CD4-positive, alpha-beta T cell (primary cell): ENCODE results near the gene GPA33. TPM values are rescaled to one million over a fixed set of nuclear protein-coding genes. Genes with fewer than 3 reads are reported as not detected.
A peak's percentile ranks its signal among the peaks of the same experiment; 100 is the strongest.

ENCODE experiments used
- ATAC-seq: fragments of 200-7000 bp; cut with Tn5 transposase; one replicate; pipeline ENCODE4 v1.10.0; 2022; ENCODE audit warnings: mild to moderate bottlenecking; ENCODE audit not compliant: poor library complexity
- CTCF ChIA-PET: fragments of 350-600 bp; sonication (Branson Sonifier 250); formaldehyde crosslinking; loops from one replicate; lab custom pipeline; 2021; ENCODE audit warnings: antibody characterized with exemption, inconsistent platforms; lab: Charles Lee
- POLR2A ChIA-PET: fragments of 350-600 bp; sonication (Branson Sonifier 250); formaldehyde crosslinking; loops from one replicate; lab custom pipeline; 2021; ENCODE audit warnings: antibody characterized with exemption, inconsistent platforms; lab: Charles Lee
- DNase-seq, 14 experiments: peaks; one replicate each; pipeline ENCODE4 v3.0.0-alpha.2; 2013 to 2020; ENCODE audit warnings: mixed read lengths in 2 of 14
- H3K27ac ChIP-seq, 2 donors: one replicate each; pipeline versions ENCODE4 v1.5.1 to v1.7.0; 2013; ENCODE audit warnings: low read length in 2 of 2, low read depth in 1 of 2, mild to moderate bottlenecking in 1 of 2
- H3K27me3 ChIP-seq, 2 experiments: 1 replicate in 1 of 2; 2 replicates in 1 of 2; pipeline versions ENCODE4 v1.6.1 to v1.7.0; 2013; ENCODE audit warnings: low read length in 2 of 2, control low read depth in 1 of 2, mild to moderate bottlenecking in 1 of 2, moderate library complexity in 1 of 2; ENCODE audit not compliant: insufficient read depth in 2 of 2, control insufficient read depth in 1 of 2
- H3K36me3 ChIP-seq: one replicate; pipeline ENCODE4 v1.6.1; 2013; ENCODE audit warnings: low read length, control low read depth; ENCODE audit not compliant: insufficient read depth
- H3K4me1 ChIP-seq: one replicate; pipeline ENCODE4 v1.6.1; 2013; ENCODE audit warnings: low read length, control low read depth; ENCODE audit not compliant: insufficient read depth
- H3K4me3 ChIP-seq: one replicate; pipeline ENCODE4 v1.5.1; 2013; ENCODE audit warnings: mild to moderate bottlenecking, low read length, moderate library complexity
- H3K9me3 ChIP-seq, 2 experiments: 1 replicate in 1 of 2; 2 replicates in 1 of 2; pipeline versions ENCODE4 v1.6.1 to v1.7.0; 2013; ENCODE audit warnings: low read length in 2 of 2, mild to moderate bottlenecking in 2 of 2, control low read depth in 1 of 2, moderate library complexity in 1 of 2; ENCODE audit not compliant: control insufficient read depth in 1 of 2, insufficient read depth in 1 of 2
- H3K27ac Mint-ChIP-seq: one replicate; pipeline ENCODE4 v1.8.0; 2020; ENCODE audit warnings: mixed read lengths
- H3K27me3 Mint-ChIP-seq: one replicate; pipeline ENCODE4 v1.8.0; 2021; ENCODE audit warnings: mixed read lengths
- H3K36me3 Mint-ChIP-seq: one replicate; pipeline ENCODE4 v1.8.0; 2021; ENCODE audit warnings: low read depth, mixed read lengths
- H3K4me1 Mint-ChIP-seq: one replicate; pipeline ENCODE4 v1.8.0; 2021; ENCODE audit warnings: low read depth, mixed read lengths
- H3K4me3 Mint-ChIP-seq: one replicate; pipeline ENCODE4 v1.8.0; 2020; ENCODE audit warnings: mild to moderate bottlenecking, mixed read lengths
- H3K9me3 Mint-ChIP-seq: one replicate; pipeline ENCODE4 v1.8.0; 2020; ENCODE audit warnings: mixed read lengths
- intact Hi-C, 2 experiments: fragments of 100-400 bp; cut with DNase I in 1 of 2; cut with micrococcal nuclease in 1 of 2; formaldehyde crosslinking; loops; one replicate each; pipeline versions ENCODE4 v1.15.1 to v1.9.0; 2023 to 2025; cut with DNase I, micrococcal nuclease
- total RNA-seq, 174 experiments: library from RNA in 2 of 174; stranded (reverse) in 2 of 174; gene quantifications; one replicate each; pipeline ENCODE4 v1.2.3 and lab custom pipeline; 2021 to 2026
- TF ChIP-seq, protein P1 (sequence below): fragments of 200-600 bp; IDR thresholded peaks from one replicate; pipeline ENCODE4 v1.8.0; 2022; ENCODE audit warnings: antibody characterized with exemption, mild to moderate bottlenecking

Gene GPA33
- total RNA-seq, 2 experiments from 2014 or later: 4.8 to 5.0 TPM

DNA sequence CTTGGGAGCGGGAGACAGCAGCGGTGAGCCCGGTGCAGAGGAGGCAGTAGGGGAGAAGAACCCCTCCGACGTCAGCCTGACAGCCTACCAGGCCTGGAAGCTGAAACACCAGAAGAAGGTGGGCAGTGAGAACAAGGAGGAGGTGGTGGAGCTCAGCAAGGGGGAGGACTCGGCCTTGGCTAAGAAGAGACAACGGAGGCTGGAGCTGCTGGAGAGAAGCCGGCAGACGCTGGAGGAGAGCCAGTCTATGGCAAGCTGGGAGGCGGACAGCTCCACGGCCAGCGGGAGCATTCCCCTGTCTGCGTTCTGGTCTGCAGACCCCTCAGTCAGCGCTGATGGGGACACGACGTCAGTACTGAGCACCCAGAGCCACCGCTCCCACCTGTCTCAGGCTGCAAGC lies 36.6 kb upstream of the GPA33 start:
- TF ChIP-seq, protein P1, sequence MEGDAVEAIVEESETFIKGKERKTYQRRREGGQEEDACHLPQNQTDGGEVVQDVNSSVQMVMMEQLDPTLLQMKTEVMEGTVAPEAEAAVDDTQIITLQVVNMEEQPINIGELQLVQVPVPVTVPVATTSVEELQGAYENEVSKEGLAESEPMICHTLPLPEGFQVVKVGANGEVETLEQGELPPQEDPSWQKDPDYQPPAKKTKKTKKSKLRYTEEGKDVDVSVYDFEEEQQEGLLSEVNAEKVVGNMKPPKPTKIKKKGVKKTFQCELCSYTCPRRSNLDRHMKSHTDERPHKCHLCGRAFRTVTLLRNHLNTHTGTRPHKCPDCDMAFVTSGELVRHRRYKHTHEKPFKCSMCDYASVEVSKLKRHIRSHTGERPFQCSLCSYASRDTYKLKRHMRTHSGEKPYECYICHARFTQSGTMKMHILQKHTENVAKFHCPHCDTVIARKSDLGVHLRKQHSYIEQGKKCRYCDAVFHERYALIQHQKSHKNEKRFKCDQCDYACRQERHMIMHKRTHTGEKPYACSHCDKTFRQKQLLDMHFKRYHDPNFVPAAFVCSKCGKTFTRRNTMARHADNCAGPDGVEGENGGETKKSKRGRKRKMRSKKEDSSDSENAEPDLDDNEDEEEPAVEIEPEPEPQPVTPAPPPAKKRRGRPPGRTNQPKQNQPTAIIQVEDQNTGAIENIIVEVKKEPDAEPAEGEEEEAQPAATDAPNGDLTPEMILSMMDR: no peak
- no peak overlapping the region for H3K27ac Mint-ChIP-seq
- H3K4me1 Mint-ChIP-seq: peaks cover 2% of the 10 kb centered on the region
- H3K9me3 Mint-ChIP-seq: no peaks in the 10 kb centered on the region
- ATAC-seq (no peak), DNase-seq (no peak)
- H3K4me3 Mint-ChIP-seq: no peak overlapping the region
- H3K27me3 ChIP-seq: peaks cover 2 to 3% of the 10 kb centered on the region in 2 experiments
- ChIA-PET CTCF (no interaction called here), POLR2A (no interaction called here)
- H3K4me3 ChIP-seq: no peak overlapping the region
- H3K36me3 ChIP-seq: no peaks in the 10 kb centered on the region
- no peak overlapping the region for H3K27ac ChIP-seq
- peaks cover 12% of the 10 kb centered on the region for H3K27me3 Mint-ChIP-seq
- peaks cover 0 to 4% of the 10 kb centered on the region in 2 experiments for H3K9me3 ChIP-seq
- peaks cover under 1% of the 10 kb centered on the region for H3K4me1 ChIP-seq
- intact Hi-C loops: no loop called here
- H3K36me3 Mint-ChIP-seq: no peaks in the 10 kb centered on the region

DNA sequence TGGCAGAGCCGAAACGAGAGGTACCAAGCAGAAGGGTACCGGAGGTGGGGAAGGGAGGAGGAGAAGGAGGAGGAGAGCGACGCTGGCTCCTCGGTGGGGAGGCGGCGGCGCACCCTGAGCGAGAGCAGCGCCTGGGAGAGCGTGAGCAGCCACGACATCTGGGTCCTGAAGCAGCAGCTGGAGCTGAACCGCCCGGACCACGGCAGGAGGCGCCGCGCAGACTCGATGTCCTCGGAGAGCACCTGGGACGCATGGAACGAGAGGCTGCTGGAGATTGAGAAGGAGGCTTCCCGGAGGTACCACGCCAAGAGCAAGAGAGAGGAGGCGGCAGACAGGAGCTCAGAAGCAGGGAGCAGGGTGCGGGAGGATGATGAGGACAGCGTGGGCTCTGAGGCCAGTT lies 36.1 kb upstream of the GPA33 start:
- no peak for DNase-seq
- peaks cover 12% of the 10 kb centered on the region for H3K27me3 Mint-ChIP-seq
- ChIA-PET CTCF (no interaction called here), POLR2A (no interaction called here)
- Histone ChIP-seq H3K4me1 (peaks cover 6% of the 10 kb centered on the region), H3K9me3 (peaks cover 0 to 4% of the 10 kb centered on the region in 2 experiments), H3K27me3 (peaks cover 2 to 3% of the 10 kb centered on the region in 2 experiments), H3K4me3 (no peak overlapping the region), H3K36me3 (no peaks in the 10 kb centered on the region), H3K27ac (no peak overlapping the region)
- H3K4me3 Mint-ChIP-seq: no peak overlapping the region
- no peaks in the 10 kb centered on the region for H3K9me3 Mint-ChIP-seq
- TF ChIP-seq, protein P1: no peak
- no peak for ATAC-seq
- no peaks in the 10 kb centered on the region for H3K36me3 Mint-ChIP-seq
- no peak overlapping the region for H3K27ac Mint-ChIP-seq
- peaks cover 7% of the 10 kb centered on the region for H3K4me1 Mint-ChIP-seq
- intact Hi-C loops: no loop called here

DNA sequence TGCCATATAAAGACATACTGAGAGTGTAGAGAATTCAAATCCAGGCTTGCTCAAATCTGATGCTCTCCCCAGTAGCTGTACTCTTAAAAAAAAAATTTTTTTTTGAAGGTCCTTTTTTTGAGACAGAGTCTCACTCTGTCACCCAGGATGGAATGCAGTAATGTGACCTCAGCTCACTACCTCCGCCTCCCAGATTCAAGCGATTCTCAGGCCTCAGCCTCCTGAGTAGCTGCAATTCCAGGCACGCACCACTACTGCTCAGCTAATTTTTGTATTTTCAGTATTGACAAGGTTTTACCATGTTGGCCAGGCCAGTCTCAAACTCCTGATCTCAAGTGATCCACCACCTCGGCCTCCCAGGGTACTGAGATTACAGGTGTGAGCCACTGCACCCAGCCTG lies 32.4 kb upstream of the GPA33 start:
- POLR2A ChIA-PET: no interaction called here
- TF ChIP-seq, protein P1: no peak
- intact Hi-C loops: no loop called here

More for the DNA sequence above, 32.4 kb upstream of the GPA33 start:
- H3K36me3 ChIP-seq: no peaks in the 10 kb centered on the region
- peaks cover 12% of the 10 kb centered on the region for H3K4me1 ChIP-seq
- no peaks in the 10 kb centered on the region for H3K36me3 Mint-ChIP-seq
- peaks cover 12% of the 10 kb centered on the region for H3K4me1 Mint-ChIP-seq
- peak overlapping the region; percentile 22 for H3K4me3 Mint-ChIP-seq
- H3K4me3 ChIP-seq: no peak overlapping the region
- CTCF ChIA-PET: no interaction called here
- peaks cover 9% of the 10 kb centered on the region for H3K27me3 Mint-ChIP-seq
- peaks cover 0 to 4% of the 10 kb centered on the region in 2 experiments for H3K9me3 ChIP-seq
- no peak for DNase-seq
- H3K27ac ChIP-seq: no peak overlapping the region
- H3K27me3 ChIP-seq: no peaks in the 10 kb centered on the region
- H3K27ac Mint-ChIP-seq: no peak overlapping the region
- no peak for ATAC-seq
- no peaks in the 10 kb centered on the region for H3K9me3 Mint-ChIP-seq
